ENCODE results near the gene CABP2. TPM values are rescaled to one million over a fixed set of nuclear protein-coding genes. Genes with fewer than 3 reads are reported as not detected.
"Not testable (repeated sequence)": the region's sequence is repeated elsewhere in the genome, so short reads cannot be mapped to it uniquely, and the experiment has no call there.

The CABP2 gene
- total RNA-seq, 4 donors from 2014 or later, result not detected

DNA sequence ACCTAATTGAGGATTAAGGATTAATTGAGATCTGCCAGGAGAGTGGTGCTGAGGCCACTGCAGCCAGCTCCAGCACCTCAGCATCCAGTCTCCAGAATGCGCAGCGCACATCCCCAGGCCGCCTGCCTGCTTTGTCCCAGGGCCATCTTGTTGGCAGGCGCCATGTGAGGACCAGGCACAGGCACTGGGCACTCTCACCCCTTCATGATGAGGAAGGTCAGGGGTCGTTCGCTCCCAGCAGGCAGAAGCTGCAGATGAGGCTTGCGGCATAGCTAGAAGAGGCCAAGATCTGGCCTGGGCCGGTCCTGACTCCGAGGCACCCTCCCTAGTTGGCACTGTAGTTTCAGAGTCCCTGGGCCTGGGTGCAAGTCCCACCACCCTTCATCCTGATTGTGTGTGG, 6.4 kb downstream of the CABP2 start:
- Histone ChIP-seq H3K4me1 (no peaks in the 10 kb centered on the region), H3K36me3 (no peaks in the 10 kb centered on the region), H3K27me3 (no peaks in the 10 kb centered on the region), H3K9me3 (no peaks in the 10 kb centered on the region), H3K4me3 (no peak overlapping the region), H3K27ac (no peak overlapping the region)
- no peak for DNase-seq (ENCODE audit: low spot score in 2 of 2)
- TF ChIP-seq EP300 (IDR thresholded peaks at IDR 0.05) (no peak), POLR2A (IDR thresholded peaks at IDR 0.05) (no peak)
- TF ChIP-seq, protein P1, sequence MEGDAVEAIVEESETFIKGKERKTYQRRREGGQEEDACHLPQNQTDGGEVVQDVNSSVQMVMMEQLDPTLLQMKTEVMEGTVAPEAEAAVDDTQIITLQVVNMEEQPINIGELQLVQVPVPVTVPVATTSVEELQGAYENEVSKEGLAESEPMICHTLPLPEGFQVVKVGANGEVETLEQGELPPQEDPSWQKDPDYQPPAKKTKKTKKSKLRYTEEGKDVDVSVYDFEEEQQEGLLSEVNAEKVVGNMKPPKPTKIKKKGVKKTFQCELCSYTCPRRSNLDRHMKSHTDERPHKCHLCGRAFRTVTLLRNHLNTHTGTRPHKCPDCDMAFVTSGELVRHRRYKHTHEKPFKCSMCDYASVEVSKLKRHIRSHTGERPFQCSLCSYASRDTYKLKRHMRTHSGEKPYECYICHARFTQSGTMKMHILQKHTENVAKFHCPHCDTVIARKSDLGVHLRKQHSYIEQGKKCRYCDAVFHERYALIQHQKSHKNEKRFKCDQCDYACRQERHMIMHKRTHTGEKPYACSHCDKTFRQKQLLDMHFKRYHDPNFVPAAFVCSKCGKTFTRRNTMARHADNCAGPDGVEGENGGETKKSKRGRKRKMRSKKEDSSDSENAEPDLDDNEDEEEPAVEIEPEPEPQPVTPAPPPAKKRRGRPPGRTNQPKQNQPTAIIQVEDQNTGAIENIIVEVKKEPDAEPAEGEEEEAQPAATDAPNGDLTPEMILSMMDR (IDR thresholded peaks at IDR 0.05), result no peak
- 83 to 88% methylated on average over 7 to 8 of the region's 9 CpGs for WGBS, 2 donors

DNA sequence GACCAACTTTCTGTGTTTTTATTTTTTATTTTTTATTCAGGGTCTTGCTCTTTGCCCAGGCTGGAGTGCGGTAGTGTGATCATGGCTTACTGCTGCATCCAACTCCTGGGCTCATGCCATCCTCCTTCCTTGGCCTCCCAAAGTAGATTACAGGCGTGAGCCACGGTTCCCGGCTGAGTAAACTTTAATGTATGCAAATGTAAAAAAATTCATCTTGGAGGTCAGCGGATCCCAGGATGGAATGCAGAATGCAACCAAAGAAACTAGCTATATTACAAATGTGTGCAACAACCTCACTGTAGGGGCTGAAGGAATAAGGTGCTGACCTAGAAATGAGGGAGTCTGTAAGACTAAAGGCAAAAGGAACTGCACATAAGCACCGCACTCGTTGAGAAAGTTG, 9.1 kb downstream of the CABP2 start:
- H3K36me3 ChIP-seq, result no peaks in the 10 kb centered on the region
- H3K27me3 ChIP-seq, result no peaks in the 10 kb centered on the region
- H3K9me3 ChIP-seq, result no peaks in the 10 kb centered on the region
- no peak overlapping the region for H3K27ac ChIP-seq
- 53 to 68% methylated on average over 7 of the region's 7 CpGs for WGBS, 2 donors
- H3K4me3 ChIP-seq, result no peak overlapping the region
- TF ChIP-seq, protein P1 (IDR thresholded peaks at IDR 0.05), result no peak
- no peak for TF ChIP-seq POLR2A (IDR thresholded peaks at IDR 0.05)
- TF ChIP-seq EP300 (IDR thresholded peaks at IDR 0.05), result no peak
- H3K4me1 ChIP-seq, result peaks cover 0 to 1% (median 0%) of the 10 kb centered on the region in 4 donors
- DNase-seq (ENCODE audit: low spot score in 2 of 2), result no peak

DNA sequence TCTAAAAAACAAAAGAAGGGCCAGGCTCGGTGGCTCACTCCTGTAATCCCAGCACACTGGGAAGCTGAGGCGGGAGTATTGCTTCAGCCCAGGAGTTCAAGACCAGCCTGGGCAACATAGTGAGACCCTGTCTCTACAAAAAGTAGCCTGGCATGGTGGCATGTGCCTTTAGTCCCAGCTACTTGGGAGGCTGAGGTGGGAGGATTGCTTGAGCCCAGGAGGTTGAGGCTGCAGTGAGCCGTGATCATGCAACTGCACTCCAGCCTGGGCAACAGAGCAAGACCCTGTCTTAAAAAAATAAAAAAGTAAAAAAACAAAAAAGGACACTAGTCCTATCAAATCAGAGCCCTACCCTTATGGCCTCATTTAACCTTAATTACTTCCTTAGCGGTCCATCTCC, 11.7 kb downstream of the CABP2 start:
- WGBS, 2 donors, result 86 to 94% methylated on average over 4 of the region's 4 CpGs
- H3K36me3 ChIP-seq; H3K4me3 ChIP-seq; H3K27me3 ChIP-seq; DNase-seq (ENCODE audit: low spot score in 2 of 2); H3K9me3 ChIP-seq; H3K27ac ChIP-seq: not testable (repeated sequence)
- peaks cover 0 to 19% (median 11%) of the 10 kb centered on the region in 4 donors for H3K4me1 ChIP-seq

DNA sequence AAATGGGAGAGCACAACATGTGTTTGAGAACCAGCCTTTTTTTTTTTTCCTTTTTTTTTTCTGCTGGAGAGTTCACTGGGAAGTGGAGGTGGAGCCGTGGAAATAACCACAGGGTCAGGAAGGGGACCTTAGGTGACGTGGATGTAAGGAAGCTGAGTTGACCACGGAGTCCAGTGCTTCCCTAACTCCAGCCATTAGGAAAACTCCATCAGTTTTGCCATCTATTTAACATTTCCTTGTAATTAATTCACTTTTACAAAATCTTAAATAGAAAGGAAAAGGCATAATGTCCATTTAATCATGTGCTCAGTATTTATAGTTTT, 13.3 kb downstream of the CABP2 start:
- H3K27me3 ChIP-seq, result no peaks in the 10 kb centered on the region
- peaks cover 0 to 34% (median 24%) of the 10 kb centered on the region in 4 donors for H3K4me1 ChIP-seq
- no peak overlapping the region for H3K27ac ChIP-seq
- no peaks in the 10 kb centered on the region for H3K36me3 ChIP-seq
- 33 to 41% methylated on average over 3 of the region's 3 CpGs for WGBS, 2 donors
- TF ChIP-seq EP300 (IDR thresholded peaks at IDR 0.05), result no peak
- TF ChIP-seq, protein P1 (IDR thresholded peaks at IDR 0.05), result no peak
- TF ChIP-seq POLR2A (IDR thresholded peaks at IDR 0.05), result no peak
- no peak for DNase-seq (ENCODE audit: low spot score in 2 of 2)
- no peak overlapping the region for H3K4me3 ChIP-seq
- H3K9me3 ChIP-seq, result no peaks in the 10 kb centered on the region

DNA sequence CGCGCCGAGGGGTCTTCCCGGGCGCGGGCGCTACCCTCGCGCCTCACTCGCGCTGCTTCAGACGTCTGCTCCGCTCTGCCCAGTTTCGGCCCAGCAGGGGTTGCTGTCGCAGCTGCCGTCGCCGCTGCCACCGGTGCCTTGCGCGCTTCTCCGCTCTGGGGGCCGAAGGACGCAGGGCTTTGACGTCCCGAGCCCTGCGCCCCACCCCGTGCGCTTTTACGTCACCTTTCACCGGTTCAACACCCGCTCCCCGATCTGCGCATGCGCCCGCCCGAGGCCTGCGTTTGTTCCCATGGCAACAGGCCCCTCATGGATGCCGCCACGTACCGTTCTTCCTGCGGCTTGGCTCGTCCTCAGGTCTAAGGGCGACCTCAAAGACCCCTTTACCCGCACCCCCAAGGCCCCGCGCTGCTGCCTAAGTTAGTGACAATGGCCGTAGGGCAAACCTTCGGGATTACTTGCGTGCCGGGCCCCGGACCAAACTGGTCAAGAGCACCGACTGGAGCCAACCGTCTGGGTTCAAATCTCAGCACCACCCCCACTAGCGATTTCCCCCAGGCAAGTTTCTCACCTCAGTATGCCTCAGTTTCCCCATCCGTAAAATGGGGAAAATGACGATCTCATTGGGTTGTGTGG, 14.6 kb downstream of the CABP2 start:
- H3K36me3 ChIP-seq, result no peaks in the 10 kb centered on the region
- no peaks in the 10 kb centered on the region for H3K27me3 ChIP-seq
- H3K4me1 ChIP-seq, result peaks cover 0 to 47% (median 27%) of the 10 kb centered on the region in 4 donors
- peak in 1 of 2 donors; percentile 47 for TF ChIP-seq POLR2A (IDR thresholded peaks at IDR 0.05)
- TF ChIP-seq, protein P1 (IDR thresholded peaks at IDR 0.05), result peak in 1 of 5 experiments; percentile 5
- TF ChIP-seq EP300 (IDR thresholded peaks at IDR 0.05), result peak; percentile 75 to 87
- peak overlapping the region; percentile 98 to 100 (median 99) for H3K27ac ChIP-seq
- WGBS, 2 donors, result 1 to 2% methylated on average over 37 to 55 of the region's 57 CpGs
- H3K4me3 ChIP-seq, result peak overlapping the region; percentile 63 to 86 (median 79)
- H3K9me3 ChIP-seq, result no peaks in the 10 kb centered on the region
- DNase-seq (ENCODE audit: low spot score in 2 of 2), result peak; percentile 98 to 99

All from tibial nerve (tissue), 4 donors.